ENCODE results near the gene ARID1B.

- TF ChIP-seq EZH2 (IDR thresholded peaks at IDR 0.05; ENCODE audit: insufficient read depth, low read length) (no peak), CTCF (IDR thresholded peaks at IDR 0.05; ENCODE audit: insufficient read depth, low read depth, low read length) (no peak)
These were observed 44.5 kb downstream of the ARID1B start for GRCh38 chr6:156821707-156822106.

All from astrocyte (in vitro differentiated cells and primary cell).